ENCODE data around the gene MYMK. TPM values are rescaled to one million over a fixed set of nuclear protein-coding genes. Genes with fewer than 3 reads are reported as not detected.

Gene MYMK
- total and polyA plus RNA-seq, 2 of the 13 experiments (the other 11 are each of a cell fraction or from before 2014, with no cell fraction given), result not detected

- TF ChIP-seq, protein P1, sequence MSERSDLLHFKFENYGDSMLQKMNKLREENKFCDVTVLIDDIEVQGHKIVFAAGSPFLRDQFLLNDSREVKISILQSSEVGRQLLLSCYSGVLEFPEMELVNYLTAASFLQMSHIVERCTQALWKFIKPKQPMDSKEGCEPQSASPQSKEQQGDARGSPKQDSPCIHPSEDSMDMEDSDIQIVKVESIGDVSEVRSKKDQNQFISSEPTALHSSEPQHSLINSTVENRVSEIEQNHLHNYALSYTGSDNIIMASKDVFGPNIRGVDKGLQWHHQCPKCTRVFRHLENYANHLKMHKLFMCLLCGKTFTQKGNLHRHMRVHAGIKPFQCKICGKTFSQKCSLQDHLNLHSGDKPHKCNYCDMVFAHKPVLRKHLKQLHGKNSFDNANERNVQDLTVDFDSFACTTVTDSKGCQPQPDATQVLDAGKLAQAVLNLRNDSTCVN (CRISPR knock-in tag; IDR thresholded peaks at IDR 0.05; ENCODE audit: borderline replicate concordance), result peak; percentile 2; the same call in 1 of the 2 replicates
- TF ChIP-seq U2AF1 (optimal IDR thresholded peaks at IDR 0.05; ENCODE audit: low read depth, low read length), result no peak
- no peak for TF ChIP-seq SAFB2 (CRISPR knock-in tag; IDR thresholded peaks at IDR 0.05; ENCODE audit: borderline replicate concordance, low read depth)
- TF ChIP-seq PHF8 (CRISPR knock-in tag; IDR thresholded peaks at IDR 0.05), result peak; percentile 77
- no peak for TF ChIP-seq ZNF878 (CRISPR knock-in tag; IDR thresholded peaks at IDR 0.05)
- TF ChIP-seq ZFP41 (CRISPR knock-in tag; IDR thresholded peaks at IDR 0.05; ENCODE audit: borderline replicate concordance), result peak; percentile 62; the same call in 1 of the 2 replicates
- no peak for TF ChIP-seq HOXD1 (CRISPR knock-in tag; IDR thresholded peaks at IDR 0.05)
- TF ChIP-seq ZNF124 (CRISPR knock-in tag; IDR thresholded peaks at IDR 0.05), result 0 out of 2 replicates have a peak, but pooled peaks have one; percentile 66
- peak; percentile 7 to 48; a peak in 1 of 4 replicates for TF ChIP-seq HMGXB4 (CRISPR knock-in tag; IDR thresholded peaks at IDR 0.05; ENCODE audit: borderline replicate concordance in 1 of 2, low read depth in 1 of 2)
- TF ChIP-seq ZNF772 (CRISPR knock-in tag; IDR thresholded peaks at IDR 0.05), result peak; percentile 63; the same call in 1 of the 2 replicates
- TF ChIP-seq, protein P2, sequence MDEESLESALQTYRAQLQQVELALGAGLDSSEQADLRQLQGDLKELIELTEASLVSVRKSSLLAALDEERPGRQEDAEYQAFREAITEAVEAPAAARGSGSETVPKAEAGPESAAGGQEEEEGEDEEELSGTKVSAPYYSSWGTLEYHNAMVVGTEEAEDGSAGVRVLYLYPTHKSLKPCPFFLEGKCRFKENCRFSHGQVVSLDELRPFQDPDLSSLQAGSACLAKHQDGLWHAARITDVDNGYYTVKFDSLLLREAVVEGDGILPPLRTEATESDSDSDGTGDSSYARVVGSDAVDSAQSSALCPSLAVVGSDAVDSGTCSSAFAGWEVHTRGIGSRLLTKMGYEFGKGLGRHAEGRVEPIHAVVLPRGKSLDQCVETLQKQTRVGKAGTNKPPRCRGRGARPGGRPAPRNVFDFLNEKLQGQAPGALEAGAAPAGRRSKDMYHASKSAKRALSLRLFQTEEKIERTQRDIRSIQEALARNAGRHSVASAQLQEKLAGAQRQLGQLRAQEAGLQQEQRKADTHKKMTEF (CRISPR knock-in tag; IDR thresholded peaks at IDR 0.05), result peak; percentile 61
- TF ChIP-seq ASH2L (IDR thresholded peaks at IDR 0.05; ENCODE audit: insufficient read length, low read depth, low read length), result peak; percentile 26
- no peak for TF ChIP-seq CCDC6 (CRISPR knock-in tag; IDR thresholded peaks at IDR 0.05)
- no peak for TF ChIP-seq REST (IDR thresholded peaks at IDR 0.05; ENCODE audit: borderline replicate concordance in 1 of 2, low read depth in 1 of 2, low read length in 2 of 2)
- 0 out of 2 replicates have a peak, but pooled peaks have one; percentile 39 for TF ChIP-seq ZSCAN5A (CRISPR knock-in tag; IDR thresholded peaks at IDR 0.05; ENCODE audit: borderline replicate concordance)
- peak; percentile 37; the same call in 1 of the 2 replicates for TF ChIP-seq ZNF343 (CRISPR knock-in tag; IDR thresholded peaks at IDR 0.05)
- TF ChIP-seq KAT8 (CRISPR knock-in tag; IDR thresholded peaks at IDR 0.05), result peak; percentile 41; the same call in 1 of the 2 replicates
- TF ChIP-seq ZNF224 (CRISPR knock-in tag; IDR thresholded peaks at IDR 0.05), result 0 out of 2 replicates have a peak, but pooled peaks have one; percentile 34
Observed at GRCh38 chr9:133478851-133479711, 45.7 kb downstream of the MYMK start, which contains the start of gene SLC2A6 (continued).
